Mesenchymal stem cell (in vitro differentiated cells and primary cell): ENCODE data around the gene C1D.
A peak's percentile ranks its signal among the peaks of the same experiment; 100 is the strongest.

Source experiments
- DNase-seq: peaks from one replicate; pipeline ENCODE4 v3.0.0-alpha.2; 2013
- H2AFZ ChIP-seq: one replicate; pipeline ENCODE4 v1.6.1; 2013; ENCODE audit warnings: low read depth, mild to moderate bottlenecking, control low read depth, inconsistent platforms, low read length, moderate library complexity
- H2AK5ac ChIP-seq: 2 replicates; pipeline ENCODE4 v1.6.1; 2013; ENCODE audit warnings: low read length, moderate library complexity, mild to moderate bottlenecking, inconsistent platforms; ENCODE audit not compliant: severe bottlenecking
- H2BK120ac ChIP-seq: one replicate; pipeline ENCODE4 v1.6.1; 2013; ENCODE audit warnings: low read depth, mild to moderate bottlenecking, inconsistent platforms, low read length, moderate library complexity
- H2BK12ac ChIP-seq, 2 experiments: one replicate each; pipeline ENCODE4 v1.6.1; 2013; ENCODE audit warnings: inconsistent platforms in 2 of 2, low read length in 2 of 2, mild to moderate bottlenecking in 2 of 2, moderate library complexity in 2 of 2, control low read depth in 1 of 2
- H2BK15ac ChIP-seq: one replicate; pipeline ENCODE4 v1.6.1; 2013; ENCODE audit warnings: mild to moderate bottlenecking, low read depth, inconsistent platforms; ENCODE audit not compliant: poor library complexity, severe bottlenecking
- H2BK5ac ChIP-seq: 2 replicates; pipeline ENCODE4 v1.6.1; 2013; ENCODE audit warnings: low read depth, mild to moderate bottlenecking, low read length, control low read depth, inconsistent platforms; ENCODE audit not compliant: poor library complexity, severe bottlenecking
- H3K14ac ChIP-seq, 2 experiments: one replicate each; pipeline ENCODE4 v1.6.1; 2013; ENCODE audit warnings: inconsistent platforms in 2 of 2, low read length in 2 of 2, control low read depth in 1 of 2, mild to moderate bottlenecking in 1 of 2, moderate library complexity in 1 of 2
- H3K18ac ChIP-seq, 2 experiments: one replicate each; pipeline ENCODE4 v1.6.1; 2013; ENCODE audit warnings: inconsistent platforms in 2 of 2, low read length in 2 of 2, control low read depth in 1 of 2, low read depth in 1 of 2, mild to moderate bottlenecking in 1 of 2
- H3K23ac ChIP-seq, 2 experiments: one replicate each; pipeline ENCODE4 v1.6.1; 2013; ENCODE audit warnings: inconsistent platforms in 2 of 2, low read length in 2 of 2, mild to moderate bottlenecking in 2 of 2, moderate library complexity in 2 of 2, control low read depth in 1 of 2
- H3K27ac ChIP-seq: 2 replicates; pipeline ENCODE4 v1.5.1; 2013; ENCODE audit warnings: mild to moderate bottlenecking, moderate library complexity, low read length, control low read depth, inconsistent platforms; ENCODE audit not compliant: poor library complexity, severe bottlenecking
- H3K27me3 ChIP-seq, 2 experiments: 2 replicates each; pipeline versions ENCODE4 v1.6.1 to v1.7.0; 2013; ENCODE audit warnings: low read length in 2 of 2, mild to moderate bottlenecking in 2 of 2, moderate library complexity in 2 of 2, control low read depth in 1 of 2, inconsistent platforms in 1 of 2; ENCODE audit not compliant: control insufficient read depth in 1 of 2, insufficient read depth in 1 of 2
- H3K36me3 ChIP-seq, 2 experiments: 2 replicates each; pipeline versions ENCODE4 v1.6.1 to v1.7.0; 2013; ENCODE audit warnings: low read length in 2 of 2, control low read depth in 1 of 2, inconsistent platforms in 1 of 2, low read depth in 1 of 2, mild to moderate bottlenecking in 1 of 2; ENCODE audit not compliant: insufficient read depth in 2 of 2, control insufficient read depth in 1 of 2
- H3K4ac ChIP-seq, 2 experiments: one replicate each; pipeline ENCODE4 v1.6.1; 2013; ENCODE audit warnings: inconsistent platforms in 2 of 2, low read length in 2 of 2, mild to moderate bottlenecking in 2 of 2, moderate library complexity in 2 of 2, control low read depth in 1 of 2, low read depth in 1 of 2
- H3K4me1 ChIP-seq: 2 replicates; pipeline ENCODE4 v1.6.1; 2013; ENCODE audit warnings: low read depth, low read length, control low read depth; ENCODE audit not compliant: control insufficient read depth, insufficient read depth
- H3K4me2 ChIP-seq: 2 replicates; pipeline ENCODE4 v1.6.1; 2013; ENCODE audit warnings: low read length, mild to moderate bottlenecking, inconsistent platforms; ENCODE audit not compliant: poor library complexity, severe bottlenecking
- H3K4me3 ChIP-seq, 2 experiments: 2 replicates each; pipeline versions ENCODE4 v1.5.1 to v1.7.0; 2013; ENCODE audit warnings: low read length in 2 of 2, mild to moderate bottlenecking in 2 of 2, control low read depth in 1 of 2, low read depth in 1 of 2; ENCODE audit not compliant: insufficient read depth in 1 of 2
- H3K79me1 ChIP-seq: replicated peaks from 2 replicates; pipeline ENCODE4 v1.6.1; 2013; ENCODE audit warnings: mild to moderate bottlenecking, control low read depth, low read length, inconsistent platforms; ENCODE audit not compliant: poor library complexity, severe bottlenecking
- H3K9ac ChIP-seq: 2 replicates; pipeline ENCODE4 v1.7.0; 2013; ENCODE audit warnings: mild to moderate bottlenecking, low read length, moderate library complexity
- H3K9me3 ChIP-seq: 2 replicates; pipeline ENCODE4 v1.7.0; 2013; ENCODE audit warnings: mild to moderate bottlenecking, low read length; ENCODE audit not compliant: control insufficient read depth
- H4K8ac ChIP-seq: one replicate; pipeline ENCODE4 v1.6.1; 2013; ENCODE audit warnings: inconsistent platforms, mild to moderate bottlenecking, low read length, moderate library complexity
- H4K91ac ChIP-seq: one replicate; pipeline ENCODE4 v1.6.1; 2013; ENCODE audit warnings: mild to moderate bottlenecking, low read length, inconsistent platforms
- WGBS: methylation state at CpG from one replicate; pipeline ENCODE4 v1.1.7; 2013; ENCODE audit warnings: mixed read lengths; 5-methylcytosine and 5-hydroxymethylcytosine counted together

The C1D gene

GRCh38 chr2:68030529-68030928 lies 32.3 kb downstream of the C1D start:
- no peak overlapping the region for H3K14ac ChIP-seq
- no peak overlapping the region for H4K91ac ChIP-seq
- H2AK5ac ChIP-seq = no peak overlapping the region
- H3K79me1 ChIP-seq = no peaks in the 10 kb centered on the region
- no peaks in the 10 kb centered on the region for H3K4me1 ChIP-seq
- H3K4me2 ChIP-seq = no peak overlapping the region
- H3K27me3 ChIP-seq = no peaks in the 10 kb centered on the region
- no peak overlapping the region for H2AFZ ChIP-seq
- no peaks in the 10 kb centered on the region for H3K36me3 ChIP-seq
- H3K4ac ChIP-seq = peak overlapping the region in 1 of 2 experiments; percentile 51
- H3K27ac ChIP-seq = no peak overlapping the region
- H3K4me3 ChIP-seq = no peak overlapping the region
- DNase-seq = no peak
- H2BK12ac ChIP-seq = no peak overlapping the region
- no peak overlapping the region for H4K8ac ChIP-seq
- no peaks in the 10 kb centered on the region for H3K9me3 ChIP-seq
- H3K23ac ChIP-seq = no peak overlapping the region
- no peak overlapping the region for H2BK120ac ChIP-seq
- H2BK15ac ChIP-seq = no peak overlapping the region
- H2BK5ac ChIP-seq = no peak overlapping the region
- no peak overlapping the region for H3K18ac ChIP-seq
- 98% methylated on average over 2 of the region's 5 CpGs for WGBS
- H3K9ac ChIP-seq = no peak overlapping the region

GRCh38 chr2:68027959-68028358 lies 34.8 kb downstream of the C1D start:
- Histone ChIP-seq H2BK120ac (no peak overlapping the region), H3K4ac (no peak overlapping the region), H2BK15ac (no peak overlapping the region), H3K9me3 (no peaks in the 10 kb centered on the region), H3K4me2 (no peak overlapping the region), H3K79me1 (no peaks in the 10 kb centered on the region), H3K4me3 (no peak overlapping the region), H4K8ac (no peak overlapping the region), H3K18ac (no peak overlapping the region), H3K27ac (no peak overlapping the region), H3K9ac (no peak overlapping the region), H2AK5ac (no peak overlapping the region), H4K91ac (no peak overlapping the region), H3K14ac (no peak overlapping the region), H2AFZ (no peak overlapping the region), H2BK12ac (no peak overlapping the region), H3K36me3 (no peaks in the 10 kb centered on the region), H3K23ac (no peak overlapping the region), H3K4me1 (no peaks in the 10 kb centered on the region), H3K27me3 (no peaks in the 10 kb centered on the region), H2BK5ac (no peak overlapping the region)
- no peak for DNase-seq

- H2AFZ ChIP-seq = no peak overlapping the region
Observed at GRCh38 chr2:68024450-68024849, 38.4 kb downstream of the C1D start.

GRCh38 chr2:68023904-68024303 lies 38.9 kb downstream of the C1D start:
- Histone ChIP-seq H3K4me3 (no peak overlapping the region), H4K91ac (peak overlapping the region; percentile 3), H2BK12ac (no peak overlapping the region), H2BK120ac (no peak overlapping the region), H2AK5ac (no peak overlapping the region), H3K4ac (no peak overlapping the region), H3K36me3 (no peaks in the 10 kb centered on the region), H3K14ac (no peak overlapping the region), H3K27ac (no peak overlapping the region), H3K4me1 (no peaks in the 10 kb centered on the region), H4K8ac (no peak overlapping the region), H3K4me2 (no peak overlapping the region), H3K23ac (no peak overlapping the region), H3K79me1 (no peaks in the 10 kb centered on the region), H3K9me3 (no peaks in the 10 kb centered on the region), H3K9ac (no peak overlapping the region), H3K18ac (no peak overlapping the region), H3K27me3 (no peaks in the 10 kb centered on the region), H2AFZ (no peak overlapping the region), H2BK15ac (no peak overlapping the region), H2BK5ac (no peak overlapping the region)
- 96% methylated on average over 16 of the region's 16 CpGs for WGBS
- no peak for DNase-seq

More at GRCh38 chr2:68024450-68024849, 38.4 kb downstream of the C1D start:
- Histone ChIP-seq H3K27ac (no peak overlapping the region), H4K91ac (no peak overlapping the region), H3K9me3 (no peaks in the 10 kb centered on the region), H3K4me3 (no peak overlapping the region), H3K4me1 (no peaks in the 10 kb centered on the region), H3K36me3 (no peaks in the 10 kb centered on the region), H3K79me1 (no peaks in the 10 kb centered on the region), H3K23ac (no peak overlapping the region), H3K27me3 (no peaks in the 10 kb centered on the region), H3K4me2 (no peak overlapping the region), H3K9ac (no peak overlapping the region), H3K4ac (no peak overlapping the region), H2AK5ac (no peak overlapping the region), H2BK120ac (no peak overlapping the region), H2BK5ac (no peak overlapping the region), H2BK15ac (no peak overlapping the region), H3K14ac (no peak overlapping the region), H2BK12ac (no peak overlapping the region), H4K8ac (no peak overlapping the region), H3K18ac (no peak overlapping the region)
- 97% methylated on average over 22 of the region's 22 CpGs for WGBS
- no peak for DNase-seq
